Neuronal stem cell (in vitro differentiated cells): ENCODE measurements around the gene PCLAF.
"Not testable (repeated sequence)": the region's sequence is repeated elsewhere in the genome, so short reads cannot be mapped to it uniquely, and the experiment has no call there.

Experiments used
- DNase-seq: peaks from one replicate; pipeline ENCODE4 v3.0.0-alpha.2; 2013; ENCODE audit warnings: low spot score
- H2AFZ ChIP-seq: one replicate; pipeline ENCODE4 v1.6.1; 2013; ENCODE audit warnings: mild to moderate bottlenecking, low read length, inconsistent platforms
- H2AK5ac ChIP-seq: 2 replicates; pipeline ENCODE4 v1.6.1; 2013; ENCODE audit warnings: low read depth, mild to moderate bottlenecking, inconsistent platforms, low read length, moderate library complexity, mixed read lengths
- H2BK120ac ChIP-seq: 2 replicates; pipeline ENCODE4 v1.6.1; 2013; ENCODE audit warnings: low read depth, mild to moderate bottlenecking, inconsistent platforms, low read length, moderate library complexity, mixed read lengths
- H2BK12ac ChIP-seq: one replicate; pipeline ENCODE4 v1.6.1; 2013; ENCODE audit warnings: low read length, inconsistent platforms
- H2BK15ac ChIP-seq: 2 replicates; pipeline ENCODE4 v1.6.1; 2013; ENCODE audit warnings: mild to moderate bottlenecking, low read length, inconsistent platforms, mixed read lengths
- H2BK5ac ChIP-seq: one replicate; pipeline ENCODE4 v1.6.1; 2013; ENCODE audit warnings: inconsistent platforms, mild to moderate bottlenecking, low read length, moderate library complexity
- H3K14ac ChIP-seq: one replicate; pipeline ENCODE4 v1.6.1; 2013; ENCODE audit warnings: low read length, inconsistent platforms
- H3K18ac ChIP-seq: 2 replicates; pipeline ENCODE4 v1.6.1; 2013; ENCODE audit warnings: low read length, inconsistent platforms
- H3K23ac ChIP-seq: 2 replicates; pipeline ENCODE4 v1.6.1; 2013; ENCODE audit warnings: low read depth, mild to moderate bottlenecking, mixed read lengths, low read length, inconsistent platforms; ENCODE audit not compliant: poor library complexity
- H3K27ac ChIP-seq: replicated peaks from 3 replicates; pipeline ENCODE4 v1.5.1; 2013; ENCODE audit warnings: low read length, inconsistent platforms
- H3K27me3 ChIP-seq, 3 experiments: 2 replicates each; pipeline ENCODE4 v1.6.1; 2013; ENCODE audit warnings: low read length in 3 of 3, mild to moderate bottlenecking in 2 of 3, inconsistent platforms in 1 of 3, low read depth in 1 of 3, mixed read lengths in 1 of 3, moderate library complexity in 1 of 3; ENCODE audit not compliant: control insufficient read depth in 3 of 3, insufficient read depth in 3 of 3
- H3K36me3 ChIP-seq, 2 donors: replicated peaks in 1 of 2; 2 replicates each; pipeline ENCODE4 v1.6.1; 2013; ENCODE audit warnings: low read length in 2 of 2; ENCODE audit not compliant: control insufficient read depth in 2 of 2, insufficient read depth in 2 of 2
- H3K4ac ChIP-seq: 2 replicates; pipeline ENCODE4 v1.6.1; 2013; ENCODE audit warnings: inconsistent platforms, mild to moderate bottlenecking, low read length, moderate library complexity
- H3K4me1 ChIP-seq, 2 donors: 1 replicate in 1 of 2; 2 replicates in 1 of 2; pipeline ENCODE4 v1.6.1; 2013; ENCODE audit warnings: low read length in 2 of 2, low read depth in 1 of 2; ENCODE audit not compliant: control insufficient read depth in 2 of 2, insufficient read depth in 1 of 2
- H3K4me2 ChIP-seq: one replicate; pipeline ENCODE4 v1.6.1; 2013; ENCODE audit warnings: mild to moderate bottlenecking, low read length, inconsistent platforms; ENCODE audit not compliant: insufficient read depth, poor library complexity, severe bottlenecking
- H3K4me3 ChIP-seq, 2 donors: 2 replicates each; pipeline ENCODE4 v1.5.1; 2013; ENCODE audit warnings: low read length in 2 of 2, mild to moderate bottlenecking in 2 of 2, inconsistent platforms in 1 of 2, moderate library complexity in 1 of 2
- H3K79me1 ChIP-seq: one replicate; pipeline ENCODE4 v1.6.1; 2013; ENCODE audit warnings: low read depth, mild to moderate bottlenecking, inconsistent platforms, low read length, moderate library complexity
- H3K9ac ChIP-seq: one replicate; pipeline ENCODE4 v1.6.1; 2013; ENCODE audit warnings: mild to moderate bottlenecking, low read depth, low read length, inconsistent platforms; ENCODE audit not compliant: poor library complexity
- H3K9me3 ChIP-seq, 2 donors: replicated peaks in 1 of 2; 2 replicates each; pipeline versions ENCODE3 to v1.6.1; 2013; ENCODE audit warnings: low read length in 2 of 2, mild to moderate bottlenecking in 2 of 2, inconsistent platforms in 1 of 2, low read depth in 1 of 2, mixed read lengths in 1 of 2, moderate library complexity in 1 of 2; ENCODE audit not compliant: control insufficient read depth in 2 of 2, insufficient read depth in 1 of 2
- H4K8ac ChIP-seq: one replicate; pipeline ENCODE4 v1.6.1; 2013; ENCODE audit warnings: low read depth, mild to moderate bottlenecking, inconsistent platforms, low read length, moderate library complexity
- H4K91ac ChIP-seq: one replicate; pipeline ENCODE4 v1.6.1; 2013; ENCODE audit warnings: low read length, low read depth, mild to moderate bottlenecking, inconsistent platforms; ENCODE audit not compliant: poor library complexity
- WGBS, 2 donors: extraction: QIAGEN DNeasy Blood & Tissue Kit; methylation state at CpG; one replicate each; pipeline ENCODE4 v1.1.7; 2013; ENCODE audit warnings: missing lambda C conversion rate in 2 of 2, mixed read lengths in 1 of 2; ENCODE audit not compliant: insufficient read length in 2 of 2, insufficient replicate concordance in 1 of 2; ENCODE audit errors: extremely low coverage in 2 of 2; 5-methylcytosine and 5-hydroxymethylcytosine counted together

Gene PCLAF

DNA sequence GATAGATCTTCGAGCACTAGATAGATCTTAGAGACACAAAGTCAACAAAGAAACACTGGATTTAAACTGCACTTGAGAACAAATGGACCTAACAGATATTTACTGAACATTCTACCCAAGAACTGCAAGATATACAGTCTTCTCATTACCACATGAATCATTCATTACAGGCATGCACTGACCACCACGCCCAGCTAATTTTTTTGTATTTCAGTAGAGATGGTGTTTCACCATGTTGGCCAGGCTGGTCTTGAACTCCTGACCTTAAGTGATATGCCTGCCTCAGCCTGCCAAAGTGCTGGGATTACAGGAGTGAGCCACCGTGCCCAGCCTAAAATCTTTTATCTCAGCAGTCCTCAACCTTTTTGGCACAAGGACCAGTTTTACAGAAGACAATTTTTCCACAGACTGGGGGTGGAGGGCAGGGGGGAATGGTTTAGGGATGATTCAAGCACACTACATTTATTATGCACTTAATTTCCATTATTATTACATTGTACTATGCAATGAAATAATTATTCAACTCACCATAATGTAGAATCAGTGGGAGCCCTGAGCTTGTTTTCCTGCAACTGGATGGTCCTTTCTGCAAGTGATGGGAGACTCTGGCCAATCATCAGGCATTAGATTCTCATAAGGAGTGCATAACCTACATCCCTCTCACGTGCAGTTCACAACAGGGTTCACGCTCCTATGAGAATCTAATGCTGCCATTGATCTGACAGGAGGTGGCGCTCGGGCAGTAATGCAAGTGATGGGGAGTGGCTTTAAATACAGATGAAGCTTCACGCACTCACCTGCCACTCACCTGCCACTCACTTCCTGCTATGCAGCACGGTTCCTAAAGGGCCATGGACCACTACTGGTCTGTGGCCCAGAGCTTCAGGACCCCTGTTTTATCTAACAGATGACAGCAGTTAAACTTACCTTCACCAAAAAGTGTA is 47.0 kb downstream of the PCLAF start:
- Histone ChIP-seq H3K23ac (no peak overlapping the region), H3K4me1 (no peaks in the 10 kb centered on the region), H3K4ac (no peak overlapping the region), H4K8ac (no peak overlapping the region), H2BK15ac (no peak overlapping the region), H2AFZ (no peak overlapping the region), H3K27me3 (no peaks in the 10 kb centered on the region), H2AK5ac (no peak overlapping the region), H3K36me3 (peaks cover 2 to 12% of the 10 kb centered on the region in 2 donors), H4K91ac (no peak overlapping the region), H3K27ac (no peak overlapping the region), H3K4me2 (no peak overlapping the region), H2BK12ac (no peak overlapping the region), H3K9me3 (no peaks in the 10 kb centered on the region), H3K9ac (no peak overlapping the region), H3K18ac (no peak overlapping the region), H3K4me3 (no peak overlapping the region), H2BK120ac (no peak overlapping the region), H3K79me1 (peaks cover 2% of the 10 kb centered on the region), H3K14ac (no peak overlapping the region), H2BK5ac (no peak overlapping the region)
- no CpG with 5 or more reads among the region's 9 CpGs for WGBS, 2 donors
- no peak for DNase-seq

- H2AFZ ChIP-seq: no peak overlapping the region
These were observed 47.7 kb downstream of the PCLAF start for GRCh38 chr15:64333516-64333915.

GRCh38 chr15:64331668-64332067 is 49.6 kb downstream of the PCLAF start:
- not testable (repeated sequence) for H2BK5ac ChIP-seq, H3K4me2 ChIP-seq, H3K4me3 ChIP-seq, H2BK120ac ChIP-seq, H3K27me3 ChIP-seq, H3K9me3 ChIP-seq, H2BK15ac ChIP-seq, H3K18ac ChIP-seq, H3K79me1 ChIP-seq, H3K23ac ChIP-seq, H4K91ac ChIP-seq, H2AFZ ChIP-seq, H2BK12ac ChIP-seq, H4K8ac ChIP-seq, H3K27ac ChIP-seq, DNase-seq, H3K4ac ChIP-seq, H3K9ac ChIP-seq, H2AK5ac ChIP-seq, H3K14ac ChIP-seq, H3K4me1 ChIP-seq
- H3K36me3 ChIP-seq: peaks cover 2 to 12% of the 10 kb centered on the region in 2 donors
- WGBS, 2 donors: no CpG with 5 or more reads among the region's 3 CpGs

More at GRCh38 chr15:64333516-64333915, 47.7 kb downstream of the PCLAF start:
- WGBS, 2 donors: no CpG with 5 or more reads among the region's 2 CpGs
- Histone ChIP-seq H2AK5ac (no peak overlapping the region), H3K27ac (no peak overlapping the region), H2BK12ac (no peak overlapping the region), H2BK120ac (no peak overlapping the region), H3K9me3 (no peaks in the 10 kb centered on the region), H3K9ac (no peak overlapping the region), H3K27me3 (no peaks in the 10 kb centered on the region), H3K23ac (no peak overlapping the region), H3K36me3 (peaks cover 2 to 12% of the 10 kb centered on the region in 2 donors), H2BK15ac (no peak overlapping the region), H3K18ac (no peak overlapping the region), H3K4ac (no peak overlapping the region), H4K91ac (no peak overlapping the region), H3K4me2 (no peak overlapping the region), H3K79me1 (peaks cover 2% of the 10 kb centered on the region), H4K8ac (no peak overlapping the region), H2BK5ac (no peak overlapping the region), H3K4me3 (no peak overlapping the region), H3K4me1 (no peaks in the 10 kb centered on the region), H3K14ac (no peak overlapping the region)
- DNase-seq: no peak

DNA sequence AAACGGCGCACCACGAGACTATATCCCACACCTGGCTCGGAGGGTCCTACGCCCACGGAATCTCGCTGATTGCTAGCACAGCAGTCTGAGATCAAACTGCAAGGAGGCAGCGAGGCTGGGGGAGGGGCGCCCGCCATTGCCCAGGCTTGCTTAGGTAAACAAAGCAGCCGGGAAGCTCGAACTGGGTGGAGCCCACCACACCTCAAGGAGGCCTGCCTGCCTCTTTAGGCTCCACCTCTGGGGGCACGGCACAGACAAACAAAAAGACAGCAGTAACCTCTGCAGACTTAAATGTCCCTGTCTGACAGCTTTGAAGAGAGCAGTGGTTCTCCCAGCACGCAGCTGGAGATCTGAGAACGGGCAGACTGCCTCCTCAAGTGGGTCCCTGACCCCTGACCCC is 54.3 kb downstream of the PCLAF start:
- H3K27ac ChIP-seq, H4K91ac ChIP-seq, H4K8ac ChIP-seq, H3K23ac ChIP-seq, H3K9me3 ChIP-seq, H3K79me1 ChIP-seq, H3K4ac ChIP-seq, H2BK5ac ChIP-seq, H3K14ac ChIP-seq, H2AFZ ChIP-seq, H2BK15ac ChIP-seq, H3K36me3 ChIP-seq, H3K9ac ChIP-seq, H3K4me2 ChIP-seq, DNase-seq, H2BK12ac ChIP-seq, H3K27me3 ChIP-seq, H2BK120ac ChIP-seq, H3K4me3 ChIP-seq, H2AK5ac ChIP-seq, H3K4me1 ChIP-seq, H3K18ac ChIP-seq: not testable (repeated sequence)
- no CpG with 5 or more reads among the region's 15 CpGs for WGBS, 2 donors
